HAP-1 (cell line): ENCODE measurements around the gene FAM193B.

ENCODE experiments used
- DNase-seq, 2 experiments: peaks; one replicate each; pipeline ENCODE4 v3.0.0-alpha.2; 2016 to 2020; ENCODE audit warnings: low spot score in 2 of 2
- H3K27me3 ChIP-seq: fragments of 250-450 bp; sonication (Bioruptor Pico); 2 replicates; pipeline ENCODE4 v1.5.1; 2020; ENCODE audit warnings: low read depth, mild to moderate bottlenecking, moderate library complexity
- H3K36me3 ChIP-seq: fragments of 250-450 bp; sonication (Bioruptor Pico); replicated peaks from 2 replicates; pipeline ENCODE4 v1.5.1; 2020; ENCODE audit warnings: mild to moderate bottlenecking
- H3K4me1 ChIP-seq: fragments of 250-450 bp; sonication (Bioruptor Pico); 2 replicates; pipeline ENCODE4 v1.5.1; 2020; ENCODE audit warnings: mild to moderate bottlenecking
- H3K4me3 ChIP-seq: fragments of 250-450 bp; sonication (Bioruptor Pico); 2 replicates; pipeline ENCODE4 v1.5.1; 2020; ENCODE audit warnings: mild to moderate bottlenecking, moderate library complexity
- H3K9me3 ChIP-seq: fragments of 250-450 bp; sonication (Bioruptor Pico); 2 replicates; pipeline ENCODE4 v1.5.1; 2020; ENCODE audit warnings: mild to moderate bottlenecking, moderate library complexity
- in situ Hi-C: fragments of 300-500 bp; cut with MboI; formaldehyde crosslinking; loops from 3 replicates; pipeline ENCODE4 v1.14.3; 2020; ENCODE audit warnings: low sequenced_read_pairs, inconsistent platforms, mixed read lengths

FAM193B gene

GRCh38 chr5:177511796-177512675, 42.3 kb downstream of the FAM193B start:
- Histone ChIP-seq H3K36me3 (peaks cover 67% of the 10 kb centered on the region), H3K9me3 (no peaks in the 10 kb centered on the region), H3K4me3 (no peak overlapping the region), H3K27me3 (no peaks in the 10 kb centered on the region), H3K4me1 (peaks cover 5% of the 10 kb centered on the region)
- in situ Hi-C loops: no loop called here
- no peak for DNase-seq

GRCh38 chr5:177511181-177511580, 43.2 kb downstream of the FAM193B start:
- in situ Hi-C loops: no loop called here
- peaks cover 63% of the 10 kb centered on the region for H3K36me3 ChIP-seq
- DNase-seq: no peak
- H3K4me1 ChIP-seq: peaks cover 5% of the 10 kb centered on the region
- no peaks in the 10 kb centered on the region for H3K27me3 ChIP-seq
- no peaks in the 10 kb centered on the region for H3K9me3 ChIP-seq
- no peak overlapping the region for H3K4me3 ChIP-seq

GRCh38 chr5:177510567-177511053, 43.8 kb downstream of the FAM193B start:
- Histone ChIP-seq H3K4me1 (peaks cover 1% of the 10 kb centered on the region; the same call in 1 of the 2 replicates), H3K9me3 (no peaks in the 10 kb centered on the region), H3K36me3 (peaks cover 59% of the 10 kb centered on the region), H3K27me3 (no peaks in the 10 kb centered on the region), H3K4me3 (no peak overlapping the region)
- in situ Hi-C loops: no loop called here
- no peak for DNase-seq

DNA sequence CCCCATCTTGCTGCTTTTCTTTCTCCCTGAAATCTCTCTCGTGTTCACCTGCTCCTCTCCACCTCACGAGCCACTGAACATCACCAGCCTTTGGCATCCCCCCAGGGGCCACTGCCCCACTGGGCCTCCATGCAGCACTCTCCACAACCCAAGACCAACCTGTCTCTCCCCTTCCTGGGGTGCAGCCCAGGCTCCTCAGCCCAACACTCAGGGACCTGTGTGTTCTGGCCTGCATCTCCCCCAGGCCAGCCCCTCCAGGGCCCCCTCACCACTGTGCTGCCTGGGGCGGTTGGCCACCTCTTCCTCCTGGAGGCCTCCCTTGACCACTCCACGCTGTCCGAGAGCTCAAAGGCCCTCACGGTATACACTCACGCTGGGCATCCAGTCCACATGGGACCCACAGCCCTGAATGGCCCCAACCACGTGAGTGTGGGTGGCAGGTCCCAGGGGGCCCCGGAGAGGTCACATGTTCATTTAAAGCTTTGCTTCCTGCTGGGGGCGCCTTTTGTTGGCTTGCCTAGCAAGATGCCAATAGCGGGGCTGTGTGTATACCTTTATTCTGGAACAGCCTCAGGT, 44.3 kb downstream of the FAM193B start:
- no peaks in the 10 kb centered on the region for H3K9me3 ChIP-seq
- in situ Hi-C loops: no loop called here
- H3K4me1 ChIP-seq: no peaks in the 10 kb centered on the region
- H3K36me3 ChIP-seq: peaks cover 53% of the 10 kb centered on the region
- no peaks in the 10 kb centered on the region for H3K27me3 ChIP-seq
- H3K4me3 ChIP-seq: no peak overlapping the region
- no peak for DNase-seq

DNA sequence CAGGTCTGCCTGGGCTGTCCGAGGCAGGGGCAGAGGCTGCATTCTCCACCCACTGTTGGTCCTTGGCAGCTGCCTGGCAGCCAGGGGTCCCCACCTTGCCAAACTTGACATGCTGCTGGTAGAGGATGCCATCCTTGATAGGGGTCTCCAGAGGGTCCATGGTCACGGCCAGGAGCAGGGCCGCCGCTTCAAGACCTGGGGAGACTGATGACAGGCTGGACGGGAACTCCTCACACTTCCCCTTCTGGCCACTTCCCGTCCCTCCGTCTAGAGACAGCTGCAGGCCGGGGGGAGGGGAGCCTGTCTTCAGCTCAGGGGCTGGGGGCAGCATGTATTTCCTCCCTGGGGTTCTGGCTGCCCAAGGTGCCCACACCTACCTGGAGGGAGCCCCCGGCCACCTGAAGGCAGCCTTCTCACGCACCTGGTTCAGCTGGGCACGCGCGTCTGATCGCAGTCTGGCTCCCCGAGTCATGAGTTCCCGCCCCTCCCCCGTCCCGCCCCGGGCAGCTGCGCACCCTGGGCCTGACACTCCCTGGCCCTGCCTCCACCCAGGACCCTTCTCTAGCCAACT, 44.9 kb downstream of the FAM193B start, which contains the start of gene DOK3:
TSS of gene DOK3 (minus strand) at position 446 of the 571 bp plus-strand sequence. CDS start at position 160, 286 bp downstream.
- H3K4me1 ChIP-seq: no peaks in the 10 kb centered on the region
- H3K36me3 ChIP-seq: peaks cover 47% of the 10 kb centered on the region
- H3K9me3 ChIP-seq: no peaks in the 10 kb centered on the region
- DNase-seq: no peak
- no peaks in the 10 kb centered on the region for H3K27me3 ChIP-seq
- in situ Hi-C loops: no loop called here
- H3K4me3 ChIP-seq: no peak within 1 kb of the TSS

GRCh38 chr5:177508837-177509236, 45.5 kb downstream of the FAM193B start:
- Histone ChIP-seq H3K36me3 (peaks cover 41% of the 10 kb centered on the region), H3K9me3 (no peaks in the 10 kb centered on the region), H3K4me3 (no peak overlapping the region), H3K27me3 (no peaks in the 10 kb centered on the region), H3K4me1 (no peaks in the 10 kb centered on the region)
- in situ Hi-C loops: no loop called here
- no peak for DNase-seq

- Histone ChIP-seq H3K36me3 (peaks cover 35% of the 10 kb centered on the region), H3K9me3 (no peaks in the 10 kb centered on the region), H3K27me3 (no peaks in the 10 kb centered on the region), H3K4me3 (no peak overlapping the region), H3K4me1 (no peaks in the 10 kb centered on the region)
- DNase-seq: no peak
- in situ Hi-C loops: no loop called here
Measured at GRCh38 chr5:177508221-177508611, 46.1 kb downstream of the FAM193B start.

DNA sequence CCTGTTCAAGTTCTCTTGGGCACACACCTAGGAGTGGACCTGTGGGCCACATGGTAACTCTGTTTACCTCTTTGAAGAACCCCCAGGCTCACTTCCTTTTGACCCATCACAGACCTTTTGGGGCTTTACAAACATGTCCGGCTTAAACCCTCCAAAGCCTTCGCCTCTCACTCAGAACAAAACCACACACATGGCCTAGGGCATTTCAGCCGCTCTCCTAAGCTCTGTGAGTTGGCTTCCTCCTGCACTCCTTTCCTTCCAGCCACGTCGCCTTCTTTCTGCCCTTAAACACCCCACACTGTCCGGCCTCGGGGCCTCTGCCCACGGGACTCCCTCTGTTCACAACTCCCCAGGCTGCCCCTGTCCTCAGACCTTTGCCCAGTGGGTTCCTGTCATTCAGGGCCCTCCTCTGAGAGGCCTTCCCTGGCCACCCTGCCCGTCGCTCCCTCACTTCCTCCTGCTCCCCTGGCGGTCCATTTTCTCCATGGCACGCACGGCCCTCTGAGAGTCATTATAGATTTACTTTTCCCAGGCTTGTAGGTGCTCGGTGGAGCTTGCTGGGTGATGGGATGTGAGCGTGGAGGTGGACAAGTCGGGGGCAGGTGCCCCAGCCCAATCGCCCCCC, 46.7 kb downstream of the FAM193B start:
- Histone ChIP-seq H3K4me1 (no peaks in the 10 kb centered on the region), H3K4me3 (no peak overlapping the region), H3K36me3 (peaks cover 30% of the 10 kb centered on the region), H3K27me3 (no peaks in the 10 kb centered on the region), H3K9me3 (no peaks in the 10 kb centered on the region)
- in situ Hi-C loops: no loop called here
- no peak for DNase-seq

DNA sequence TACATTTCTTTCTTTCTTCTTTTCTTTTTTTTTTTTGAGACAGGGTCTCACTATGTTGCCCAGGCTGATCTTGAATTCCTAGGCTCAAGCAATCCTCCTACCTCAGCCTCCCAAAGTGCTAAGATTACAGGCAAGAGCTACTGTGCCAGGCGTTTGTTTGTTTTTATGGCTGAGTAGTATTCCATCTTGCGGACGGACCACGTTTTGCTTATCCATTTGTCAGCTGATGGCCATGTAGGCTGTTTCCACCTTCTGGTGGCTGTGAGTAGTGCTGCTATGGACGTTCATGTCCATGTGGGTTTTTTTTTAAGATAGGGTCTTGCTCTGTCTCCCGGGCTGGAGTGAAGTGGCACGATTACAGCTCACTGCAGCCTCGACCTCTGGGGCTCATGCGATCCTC, 47.2 kb downstream of the FAM193B start:
- Histone ChIP-seq H3K4me1 (no peaks in the 10 kb centered on the region), H3K9me3 (no peaks in the 10 kb centered on the region), H3K27me3 (no peaks in the 10 kb centered on the region), H3K36me3 (peaks cover 24% of the 10 kb centered on the region), H3K4me3 (no peak overlapping the region)
- no peak for DNase-seq
- in situ Hi-C loops: no loop called here

DNA sequence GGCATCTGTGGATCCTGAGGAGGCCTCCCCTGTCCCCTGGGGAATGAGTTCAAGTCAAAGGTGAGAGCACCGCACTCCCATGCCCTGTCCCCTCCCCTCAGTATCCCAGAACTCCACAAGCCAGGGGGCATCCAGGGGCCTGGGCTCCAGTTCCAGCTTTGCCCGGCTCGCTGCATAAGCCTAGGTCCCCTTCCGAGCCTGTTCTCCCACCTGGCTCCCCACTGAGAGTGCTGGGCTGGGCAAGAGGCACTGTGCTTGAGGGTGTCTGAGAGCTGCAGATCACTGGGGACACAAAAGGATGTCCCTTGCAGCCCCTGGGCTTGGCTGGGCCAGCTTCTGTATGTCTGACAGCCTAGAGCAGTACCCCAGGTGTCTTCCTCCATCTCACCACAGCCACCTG, 49.3 kb downstream of the FAM193B start:
- in situ Hi-C loops: no loop called here
- H3K4me3 ChIP-seq: no peak overlapping the region
- H3K4me1 ChIP-seq: no peaks in the 10 kb centered on the region
- H3K9me3 ChIP-seq: no peaks in the 10 kb centered on the region
- no peak for DNase-seq
- H3K27me3 ChIP-seq: no peaks in the 10 kb centered on the region
- peaks cover 3% of the 10 kb centered on the region; the same call in 1 of the 2 replicates for H3K36me3 ChIP-seq

DNA sequence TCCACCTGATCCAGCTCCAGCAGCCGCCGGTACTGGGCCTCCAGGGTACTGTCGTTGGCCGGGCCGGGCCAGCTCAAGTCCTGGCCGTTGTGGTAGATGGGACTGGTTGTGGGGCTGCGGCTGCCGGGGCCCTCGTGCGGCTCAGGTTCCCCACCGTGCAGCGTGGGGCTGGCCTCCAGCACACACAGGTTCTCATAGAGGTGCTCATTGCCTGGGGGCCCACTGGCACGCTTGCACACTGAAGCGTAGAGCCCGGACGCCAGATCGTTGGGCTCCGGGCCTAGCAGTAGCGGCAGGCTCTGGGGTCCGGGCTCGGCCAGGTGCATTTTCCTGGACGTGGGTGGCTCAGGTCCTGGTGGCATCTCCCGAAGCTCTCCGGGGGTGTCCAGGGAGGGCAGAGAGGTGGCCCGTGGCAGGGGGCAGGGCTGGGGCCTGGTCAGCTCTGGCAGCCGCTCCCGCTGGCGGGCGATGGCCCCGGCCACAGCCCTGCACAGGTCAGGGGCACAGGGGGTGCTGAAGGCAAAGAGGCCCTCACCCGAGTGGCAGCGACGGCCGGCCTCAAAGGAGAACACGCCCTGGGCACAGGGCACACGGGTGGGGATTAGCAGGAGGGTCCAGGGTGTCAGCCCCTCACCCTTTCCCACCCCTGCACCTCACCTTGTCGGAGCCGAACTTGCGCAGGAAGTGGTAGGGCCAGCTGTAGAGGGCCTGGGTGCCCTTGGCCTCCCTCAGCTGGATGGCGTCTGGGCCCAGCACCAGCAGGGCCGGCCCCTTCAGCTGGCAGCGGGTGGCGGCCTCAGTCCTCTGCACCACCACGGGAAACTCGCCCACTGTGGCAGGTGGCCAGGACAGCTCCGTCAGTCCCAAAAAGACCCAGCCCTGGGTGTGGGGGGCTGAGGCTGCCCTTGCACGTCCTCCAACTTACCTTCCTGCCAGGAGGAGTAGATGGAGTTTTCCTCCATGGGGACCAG, 50.0 kb downstream of the FAM193B start:
- no peaks in the 10 kb centered on the region for H3K9me3 ChIP-seq
- no peaks in the 10 kb centered on the region for H3K4me1 ChIP-seq
- in situ Hi-C loops: no loop called here
- no peaks in the 10 kb centered on the region for H3K36me3 ChIP-seq
- DNase-seq: no peak
- no peak overlapping the region for H3K4me3 ChIP-seq
- no peaks in the 10 kb centered on the region for H3K27me3 ChIP-seq

GRCh38 chr5:177503351-177504085, 50.8 kb downstream of the FAM193B start:
- no peaks in the 10 kb centered on the region for H3K36me3 ChIP-seq
- in situ Hi-C loops: no loop called here
- no peak overlapping the region for H3K4me3 ChIP-seq
- no peaks in the 10 kb centered on the region for H3K9me3 ChIP-seq
- no peaks in the 10 kb centered on the region for H3K27me3 ChIP-seq
- no peak for DNase-seq
- H3K4me1 ChIP-seq: no peaks in the 10 kb centered on the region
